ENCODE data around the gene DOK4. TPM values are rescaled to one million over a fixed set of nuclear protein-coding genes. Genes with fewer than 3 reads are reported as not detected.

The DOK4 gene
- total and polyA plus RNA-seq, 2 donors (not counting 1 experiment from before 2014, with no cell fraction given), result 1.6 to 2.5 TPM

DNA sequence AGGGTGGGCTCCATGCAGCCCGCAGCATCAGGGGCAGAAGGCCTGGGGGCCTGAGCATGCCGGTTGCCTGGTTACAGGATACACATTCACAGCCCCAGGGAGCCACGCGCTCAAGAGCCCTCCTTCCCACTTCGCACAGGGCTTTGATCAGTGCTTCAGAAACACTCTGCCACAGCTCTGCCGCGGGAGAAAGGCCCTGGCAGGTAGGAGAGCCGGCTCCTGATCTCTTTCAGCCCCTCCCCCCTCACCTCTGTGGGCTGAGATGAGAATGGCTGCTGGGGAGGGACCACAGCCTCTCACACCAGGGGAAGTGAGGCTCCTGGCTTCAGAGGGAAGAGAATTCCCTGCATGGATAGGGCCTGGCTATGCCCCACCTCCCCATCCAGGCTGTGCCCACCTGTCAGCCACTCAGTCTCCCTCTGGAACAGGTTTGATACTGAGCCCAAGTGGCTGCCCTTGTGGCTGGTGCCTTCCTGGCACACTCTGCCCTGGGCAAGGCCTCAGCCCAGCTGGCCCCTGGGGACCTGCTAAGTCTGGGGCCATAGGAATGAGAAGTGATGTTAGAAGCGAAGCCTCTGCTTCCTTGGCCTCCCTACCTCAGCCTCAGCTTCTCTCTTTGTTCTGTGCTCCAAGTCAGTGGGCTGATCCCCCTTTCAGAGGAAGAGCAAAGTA is 8.6 kb downstream of the DOK4 start:
- Mint-ChIP-seq H3K4me3 (no peak overlapping the region), H3K27me3 (peaks cover 14% of the 10 kb centered on the region), H3K4me1 (peaks cover 33% of the 10 kb centered on the region), H3K27ac (no peak overlapping the region), H3K9me3 (ENCODE audit: insufficient read depth) (no peaks in the 10 kb centered on the region)
- Histone ChIP-seq H3K79me2 (ENCODE audit: control insufficient read depth, insufficient read depth, low read length) (no peaks in the 10 kb centered on the region), H2AFZ (ENCODE audit: insufficient read depth, low read depth, low read length, poor library complexity, severe bottlenecking) (no peak overlapping the region), H3K36me3 (replicated peaks in 1 of 2; ENCODE audit: control extremely low read depth in 1 of 2, control insufficient read depth in 1 of 2, extremely low read depth in 1 of 2, insufficient read depth in 2 of 2, low read length in 1 of 2) (peaks cover 0 to under 1% of the 10 kb centered on the region in 2 experiments), H4K20me1 (ENCODE audit: control insufficient read depth, insufficient read depth, low read length, poor library complexity, severe bottlenecking) (no peaks in the 10 kb centered on the region), H3K9ac (ENCODE audit: low read length) (no peak overlapping the region), H3K4me2 (replicated peaks; ENCODE audit: low read depth, low read length, poor library complexity, severe bottlenecking) (peak overlapping the region; percentile 63), H3K4me1 (ENCODE audit: control insufficient read depth in 2 of 2, insufficient read depth in 2 of 2, low read length in 2 of 2) (peaks cover 33 to 45% of the 10 kb centered on the region in 2 donors), H3K27ac (ENCODE audit: low read length in 2 of 2) (no peak overlapping the region), H3K4me3 (ENCODE audit: control extremely low read depth in 1 of 5, extremely low read depth in 1 of 5, insufficient read depth in 1 of 5, low read depth in 2 of 5, low read length in 4 of 5) (no peak overlapping the region), H3K9me3 (ENCODE audit: control extremely low read depth in 1 of 3, control insufficient read depth in 2 of 3, insufficient read depth in 1 of 3, low read length in 2 of 3) (no peaks in the 10 kb centered on the region), H3K27me3 (replicated peaks in 1 of 4; ENCODE audit: control extremely low read depth in 1 of 4, control insufficient read depth in 3 of 4, insufficient read depth in 4 of 4, low read length in 3 of 4) (peaks cover 0 to 13% (median 0%) of the 10 kb centered on the region in 4 experiments)
- DNase-seq (no peak), ATAC-seq (ENCODE audit: low read depth) (no peak)
- CTCF ChIA-PET, result no interaction called here
- POLR2A ChIA-PET, result no interaction called here
- intact Hi-C loops (cut with micrococcal nuclease), result loop anchor here (2.0 to 5.0 kb wide), 3 partner anchors 15 to 171 kb away; partner anchors contain the start of gene POLR2C
- TF ChIP-seq, protein P1, sequence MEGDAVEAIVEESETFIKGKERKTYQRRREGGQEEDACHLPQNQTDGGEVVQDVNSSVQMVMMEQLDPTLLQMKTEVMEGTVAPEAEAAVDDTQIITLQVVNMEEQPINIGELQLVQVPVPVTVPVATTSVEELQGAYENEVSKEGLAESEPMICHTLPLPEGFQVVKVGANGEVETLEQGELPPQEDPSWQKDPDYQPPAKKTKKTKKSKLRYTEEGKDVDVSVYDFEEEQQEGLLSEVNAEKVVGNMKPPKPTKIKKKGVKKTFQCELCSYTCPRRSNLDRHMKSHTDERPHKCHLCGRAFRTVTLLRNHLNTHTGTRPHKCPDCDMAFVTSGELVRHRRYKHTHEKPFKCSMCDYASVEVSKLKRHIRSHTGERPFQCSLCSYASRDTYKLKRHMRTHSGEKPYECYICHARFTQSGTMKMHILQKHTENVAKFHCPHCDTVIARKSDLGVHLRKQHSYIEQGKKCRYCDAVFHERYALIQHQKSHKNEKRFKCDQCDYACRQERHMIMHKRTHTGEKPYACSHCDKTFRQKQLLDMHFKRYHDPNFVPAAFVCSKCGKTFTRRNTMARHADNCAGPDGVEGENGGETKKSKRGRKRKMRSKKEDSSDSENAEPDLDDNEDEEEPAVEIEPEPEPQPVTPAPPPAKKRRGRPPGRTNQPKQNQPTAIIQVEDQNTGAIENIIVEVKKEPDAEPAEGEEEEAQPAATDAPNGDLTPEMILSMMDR (IDR thresholded peaks at IDR 0.05), result no peak
- no peak for TF ChIP-seq EZH2 (IDR thresholded peaks at IDR 0.05; ENCODE audit: borderline replicate concordance, insufficient read depth, low read depth, low read length, poor library complexity, severe bottlenecking)
- 61% methylated on average over 6 of the region's 9 CpGs for WGBS (ENCODE audit: insufficient coverage)
